HG03558 (cell line): ENCODE data around the gene NPW.

ENCODE experiments used
- ATAC-seq: cut with Tn5 transposase; IDR thresholded peaks from one replicate; pipeline ENCODE4 v1.9.1; 2021; ENCODE audit warnings: moderate number of reproducible peaks; ENCODE audit not compliant: unreplicated experiment; ENCODE audit errors: extremely low read depth

The NPW gene

DNA sequence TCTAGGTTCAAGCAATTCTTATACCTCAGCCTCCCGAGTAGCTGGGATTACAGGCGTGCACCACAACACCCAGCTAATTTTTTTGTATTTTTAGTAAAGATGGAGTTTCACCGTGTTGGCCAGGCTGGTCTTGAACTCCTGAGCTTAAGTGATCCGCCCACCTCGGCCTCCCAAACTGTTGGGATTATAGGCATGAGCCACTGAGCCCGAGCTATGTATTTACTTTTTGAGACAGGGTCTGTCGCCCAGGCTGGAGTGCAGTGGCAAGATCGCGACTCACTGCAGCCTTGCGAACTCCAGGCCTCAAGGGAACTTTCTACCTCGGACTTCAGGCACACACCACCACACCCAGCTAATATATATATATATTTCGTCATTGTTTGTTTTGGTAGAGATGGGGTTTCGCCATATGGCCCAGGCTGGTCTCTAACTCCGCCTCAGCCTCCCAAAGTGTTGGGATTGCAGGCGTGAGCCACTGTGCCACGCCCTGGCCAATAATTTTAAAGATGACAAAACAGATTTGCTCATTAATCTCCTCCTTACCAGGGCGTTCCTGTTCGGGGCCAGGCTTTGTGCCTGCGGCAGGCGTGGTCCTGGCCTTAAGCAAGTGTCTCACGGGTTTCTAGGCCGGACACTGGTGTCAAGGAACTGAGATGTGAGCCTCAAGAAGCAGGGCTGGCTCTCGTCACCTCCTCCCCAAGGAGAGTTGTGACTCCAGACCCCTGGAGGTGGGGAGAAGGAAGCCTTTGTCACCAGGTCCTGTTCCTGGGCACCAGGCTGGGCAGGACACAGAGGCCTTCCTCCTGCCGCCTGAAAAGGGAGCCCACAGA lies 4.3 kb upstream of the NPW start:
- ATAC-seq, result no peak

DNA sequence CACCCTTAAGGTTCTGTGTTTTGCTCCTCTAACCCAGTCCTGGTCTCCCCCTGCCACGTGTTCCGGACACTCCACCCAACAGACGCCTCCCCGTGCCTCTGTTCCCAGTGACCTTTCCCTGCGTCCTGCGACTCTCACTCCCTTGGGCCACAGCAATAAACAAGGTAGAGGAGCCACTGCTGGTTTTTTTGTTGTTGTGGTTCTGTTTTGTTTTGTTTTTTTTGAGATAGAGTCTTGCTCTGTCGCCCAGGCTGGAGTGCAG lies 3.7 kb upstream of the NPW start:
- ATAC-seq, result no peak

DNA sequence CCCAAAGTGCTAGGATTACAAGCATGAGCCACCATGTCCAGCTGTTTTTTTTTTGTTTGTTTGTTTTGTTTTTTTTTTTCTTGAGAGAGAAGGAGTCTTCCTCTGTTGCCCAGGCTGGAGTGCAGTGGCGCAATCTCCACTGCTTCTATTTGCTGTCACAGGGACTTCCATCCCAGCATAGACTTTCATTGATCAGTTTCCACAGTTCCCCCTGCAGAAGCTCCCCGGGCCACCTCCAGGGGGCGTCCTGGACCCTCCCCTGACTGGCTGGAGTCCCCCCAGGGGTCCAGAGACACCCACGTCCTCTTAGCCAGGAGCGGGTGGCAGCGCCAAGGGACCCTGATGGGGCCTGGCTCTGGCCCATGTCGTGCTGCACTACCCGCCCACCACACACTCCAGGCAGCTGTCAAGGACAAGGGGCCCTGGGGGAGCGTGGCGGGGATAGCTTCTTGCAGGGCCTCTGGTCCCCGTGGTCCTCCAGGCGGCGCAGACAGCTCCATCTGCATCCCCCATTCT lies 3.1 kb upstream of the NPW start:
- no peak for ATAC-seq

DNA sequence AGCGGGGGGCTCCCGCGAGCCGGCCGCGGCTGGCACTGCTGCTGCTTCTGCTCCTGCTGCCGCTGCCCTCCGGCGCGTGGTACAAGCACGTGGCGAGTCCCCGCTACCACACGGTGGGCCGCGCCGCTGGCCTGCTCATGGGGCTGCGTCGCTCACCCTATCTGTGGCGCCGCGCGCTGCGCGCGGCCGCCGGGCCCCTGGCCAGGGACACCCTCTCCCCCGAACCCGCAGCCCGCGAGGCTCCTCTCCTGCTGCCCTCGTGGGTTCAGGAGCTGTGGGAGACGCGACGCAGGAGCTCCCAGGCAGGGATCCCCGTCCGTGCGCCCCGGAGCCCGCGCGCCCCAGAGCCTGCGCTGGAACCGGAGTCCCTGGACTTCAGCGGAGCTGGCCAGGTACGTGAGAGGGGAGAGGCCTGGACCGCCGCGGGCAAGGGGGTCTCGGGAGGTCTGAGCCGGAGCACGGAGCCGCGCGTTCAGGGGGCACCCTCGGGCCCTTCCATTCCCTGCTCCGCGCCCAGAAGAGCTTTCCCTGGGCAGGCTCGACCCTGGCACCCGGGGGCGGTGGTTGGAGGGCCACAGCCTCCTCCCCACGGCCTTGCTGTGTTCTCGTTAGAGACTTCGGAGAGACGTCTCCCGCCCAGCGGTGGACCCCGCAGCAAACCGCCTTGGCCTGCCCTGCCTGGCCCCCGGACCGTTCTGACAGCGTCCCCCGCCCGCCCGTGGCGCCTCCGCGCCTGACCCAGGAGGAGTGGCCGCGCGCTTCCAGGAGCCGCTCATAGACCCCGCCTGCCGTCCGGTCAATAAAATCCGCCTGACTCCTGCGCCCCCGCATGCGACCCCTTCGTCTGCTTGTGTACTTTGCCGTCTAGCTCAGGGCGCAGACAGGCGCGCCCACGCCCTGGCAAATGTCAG lies 591 bp downstream of the NPW start:
- no peak for ATAC-seq

DNA sequence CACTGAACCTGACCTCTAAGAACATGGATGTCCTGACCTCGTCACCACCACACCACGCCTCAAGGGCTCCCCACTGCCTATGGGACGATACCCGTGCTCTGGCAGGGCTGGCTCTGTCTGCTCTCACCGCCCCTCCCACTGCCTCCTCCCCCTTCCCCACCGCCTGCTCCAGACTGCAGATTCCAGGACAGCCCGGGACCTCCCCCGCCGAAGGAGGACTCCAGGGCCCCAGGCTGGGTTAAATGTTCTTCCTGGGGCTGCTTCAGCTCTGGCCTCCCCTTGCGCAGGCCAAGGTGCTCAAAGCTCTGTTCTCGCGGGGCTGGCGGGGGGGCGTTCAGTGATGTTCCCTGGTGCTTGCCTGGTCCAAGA lies 3.1 kb downstream of the NPW start:
- no peak for ATAC-seq

DNA sequence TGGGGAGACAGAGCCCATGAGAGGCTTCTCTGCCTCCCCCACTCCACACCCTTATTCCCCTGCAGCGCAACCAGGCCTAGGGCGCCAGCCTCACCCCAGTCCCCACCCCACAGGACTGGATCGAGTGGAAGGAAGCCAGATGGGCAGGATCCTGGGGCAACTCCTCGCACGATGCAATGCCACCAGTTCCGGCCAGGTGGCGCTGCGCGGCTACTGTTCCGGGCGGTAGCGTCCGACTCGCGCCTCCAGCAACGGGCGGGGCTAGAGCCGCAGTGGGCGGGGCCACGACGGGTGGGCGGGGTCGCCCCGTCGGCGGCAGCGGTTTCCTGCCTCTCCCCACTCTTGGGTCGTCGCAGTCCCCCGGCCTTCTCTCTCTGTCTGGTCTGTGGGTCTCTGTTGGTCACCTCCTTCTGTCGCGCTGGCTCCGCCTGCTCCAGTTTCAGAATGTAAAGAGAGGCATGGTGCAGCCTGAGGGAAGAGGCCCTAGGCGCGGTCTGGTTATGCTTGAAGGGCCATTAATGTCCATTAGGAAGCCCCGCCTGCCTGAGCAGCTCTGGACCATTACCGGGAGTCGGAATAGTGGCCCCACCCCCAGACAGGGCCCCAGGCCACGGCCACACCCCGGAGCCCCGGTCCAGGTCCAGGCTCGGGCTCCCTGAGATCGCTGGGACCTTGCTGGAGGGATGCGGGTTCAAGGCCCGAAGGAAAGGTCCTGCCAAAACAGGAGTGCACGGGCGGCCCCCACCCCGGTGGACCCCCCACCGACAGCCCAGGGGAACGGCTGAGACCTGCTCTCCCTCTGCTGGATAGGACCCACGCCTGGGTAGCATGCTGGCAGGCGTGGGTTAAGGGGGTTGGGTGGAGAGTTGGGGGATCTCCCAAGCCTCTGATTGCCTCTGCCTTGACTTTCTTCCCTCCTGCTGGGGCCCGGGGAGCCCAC lies 3.8 kb downstream of the NPW start:
- no peak for ATAC-seq

DNA sequence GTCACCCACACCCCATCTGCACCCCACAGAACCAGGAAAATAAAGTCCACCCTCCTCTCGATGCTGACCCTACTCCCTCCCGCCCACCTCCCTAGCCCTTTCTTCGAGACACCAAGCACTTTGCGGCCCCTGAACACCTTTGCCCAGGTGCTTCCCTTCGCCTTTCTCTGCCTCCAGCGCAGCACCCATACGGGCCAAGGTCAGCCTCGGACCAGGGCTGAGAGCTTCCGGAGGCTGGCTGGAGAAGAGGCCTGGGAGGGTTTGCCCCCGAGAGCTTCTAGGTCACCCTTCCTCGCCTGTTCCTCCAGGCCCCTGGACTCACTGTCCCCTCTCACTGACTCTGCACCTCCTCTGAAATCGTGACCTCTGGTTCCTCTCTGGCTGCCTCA lies 4.4 kb downstream of the NPW start:
- ATAC-seq, result no peak

DNA sequence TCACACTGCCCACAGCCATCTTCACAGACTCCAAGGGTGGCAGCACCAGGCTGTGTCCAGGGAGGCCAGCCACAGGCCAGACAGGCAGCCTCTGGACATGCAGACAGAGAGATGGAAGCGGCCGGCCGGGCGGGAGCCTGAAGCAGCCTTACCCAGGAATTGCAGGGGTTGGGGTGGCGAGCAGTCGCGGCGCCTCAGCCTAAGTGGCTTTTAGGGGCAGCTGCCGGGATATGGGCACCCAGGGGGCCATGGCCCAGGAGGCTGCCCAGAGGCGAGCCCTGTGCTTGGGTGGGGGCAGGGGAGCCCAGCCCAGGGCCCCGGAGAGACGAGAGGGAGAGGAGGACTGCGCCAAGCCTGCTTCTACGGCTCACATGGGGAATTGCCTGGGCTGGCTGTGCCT lies 5.7 kb downstream of the NPW start:
- no peak for ATAC-seq

DNA sequence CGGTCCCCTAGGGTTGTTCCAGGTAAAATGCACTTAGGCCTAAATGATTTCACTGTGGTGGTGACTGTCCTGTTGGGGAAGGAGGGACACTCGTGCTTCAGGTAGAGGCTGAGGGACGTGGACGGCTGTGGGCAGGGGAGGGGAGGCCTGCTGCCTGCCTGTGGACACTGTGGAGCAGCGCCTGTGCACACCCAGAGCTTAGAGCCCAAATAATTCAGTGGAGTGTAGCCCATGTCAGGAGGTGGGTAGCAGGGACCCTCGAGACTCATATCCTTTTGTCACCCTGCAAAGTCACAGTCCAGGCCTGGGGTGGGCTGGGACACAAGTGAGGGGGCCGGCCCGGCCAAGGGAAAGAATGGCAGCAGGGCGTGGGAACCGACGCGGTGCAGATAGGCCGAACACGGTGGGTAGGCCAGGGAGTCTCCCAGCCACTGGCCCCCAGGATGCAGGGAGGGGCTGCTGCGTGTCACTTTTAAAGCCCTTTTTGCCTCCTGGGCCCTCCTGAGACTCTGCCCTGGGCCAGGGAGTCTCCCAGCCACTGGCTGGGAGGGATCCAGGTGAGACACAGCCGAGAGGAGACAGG lies 6.4 kb downstream of the NPW start:
- no peak for ATAC-seq

DNA sequence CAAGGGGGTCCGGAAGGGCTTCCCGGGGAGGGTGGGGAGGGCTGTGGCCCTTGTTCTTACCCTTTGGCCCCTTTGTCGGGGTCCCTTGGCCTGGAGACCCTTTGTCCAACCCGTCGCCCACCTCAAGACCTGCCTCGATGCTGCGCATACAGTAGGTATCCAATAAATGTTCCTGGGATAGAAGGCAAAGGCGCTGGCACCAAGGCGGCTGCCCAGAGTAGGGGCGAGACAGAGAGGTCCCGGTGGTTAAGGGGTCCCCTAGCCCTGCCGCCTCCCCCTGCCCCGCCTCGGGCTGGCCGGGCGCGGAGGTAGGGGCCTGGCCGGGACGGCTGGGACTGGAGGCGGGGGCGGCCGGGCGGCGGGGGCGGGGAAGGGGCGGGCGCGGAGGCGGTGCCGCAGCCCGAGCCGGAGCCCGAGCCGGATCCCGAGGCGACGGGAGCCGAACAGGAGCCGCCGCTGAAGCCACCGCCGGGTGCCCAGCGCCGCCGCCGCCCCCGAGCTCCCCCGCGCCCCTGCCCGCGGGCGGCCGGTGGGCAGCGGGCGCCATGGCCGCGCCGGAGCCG lies 7.0 kb downstream of the NPW start, which contains the start of gene NHERF2:
Gene NHERF2 (plus strand): TSS at position 442 of the 563 bp plus-strand sequence. CDS start 104 bp downstream, at position 546.
- no peak for ATAC-seq

DNA sequence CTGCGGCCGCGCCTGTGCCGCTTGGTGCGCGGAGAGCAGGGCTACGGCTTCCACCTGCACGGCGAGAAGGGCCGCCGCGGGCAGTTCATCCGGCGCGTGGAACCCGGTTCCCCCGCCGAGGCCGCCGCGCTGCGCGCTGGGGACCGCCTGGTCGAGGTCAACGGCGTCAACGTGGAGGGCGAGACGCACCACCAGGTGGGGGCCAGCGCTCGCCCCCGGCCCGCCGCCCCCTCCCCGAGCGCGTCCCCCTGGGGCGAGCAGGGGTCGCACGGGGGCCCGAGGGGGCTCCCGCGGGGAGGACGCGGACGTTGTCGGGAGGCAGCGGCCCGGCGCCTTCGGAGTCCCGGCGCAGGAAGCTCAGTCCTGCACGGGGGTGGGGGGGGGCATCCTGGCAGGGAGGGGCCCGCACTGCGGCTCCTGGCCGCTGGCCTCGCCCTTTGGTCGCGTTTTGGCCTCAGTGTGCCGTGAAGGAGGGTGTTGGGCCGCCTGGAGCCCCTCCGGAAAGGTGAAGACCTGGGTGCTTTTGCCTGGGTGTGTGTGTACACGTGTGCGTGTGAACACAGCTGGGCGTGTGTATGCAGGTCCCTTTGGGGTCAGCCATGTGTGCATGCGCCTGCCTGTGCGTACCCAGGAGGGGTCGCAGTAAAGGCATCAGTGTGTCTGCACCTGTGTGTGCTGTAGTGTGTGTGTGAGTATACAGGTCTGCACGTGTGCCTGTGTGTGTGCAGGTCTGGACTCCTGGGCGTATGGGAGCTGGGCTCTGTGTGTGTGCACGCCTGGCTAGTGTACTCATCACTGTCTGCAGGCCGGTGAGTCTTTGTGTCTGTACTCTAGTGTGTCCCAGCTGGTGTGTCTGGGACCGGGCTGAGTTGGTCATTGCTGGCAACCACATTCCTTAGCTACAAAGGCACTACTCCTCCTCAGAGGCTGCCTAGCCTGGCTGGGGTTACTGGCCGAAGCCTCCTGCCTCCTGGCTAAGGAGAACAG lies 7.7 kb downstream of the NPW start:
- ATAC-seq, result no peak

DNA sequence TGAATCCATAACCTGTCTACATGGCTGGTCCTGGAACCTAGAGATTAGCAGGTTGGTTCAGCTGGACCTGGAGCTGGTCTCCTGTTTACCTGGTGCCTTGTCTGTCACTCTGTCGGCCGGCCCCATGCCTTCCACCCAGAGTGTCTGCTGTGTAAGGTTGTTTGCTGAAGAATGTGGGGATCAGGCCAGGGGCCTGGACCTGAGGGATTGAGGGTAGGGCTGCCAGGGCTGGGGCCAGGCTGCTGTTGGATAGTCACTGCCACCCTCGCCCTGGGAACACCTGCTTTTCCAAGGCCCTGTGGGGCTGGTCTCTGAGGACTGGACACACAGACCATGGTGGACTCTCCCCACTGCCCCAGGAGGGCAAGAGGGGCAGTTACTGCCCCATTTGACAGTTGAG lies 8.6 kb downstream of the NPW start:
- no peak for ATAC-seq

DNA sequence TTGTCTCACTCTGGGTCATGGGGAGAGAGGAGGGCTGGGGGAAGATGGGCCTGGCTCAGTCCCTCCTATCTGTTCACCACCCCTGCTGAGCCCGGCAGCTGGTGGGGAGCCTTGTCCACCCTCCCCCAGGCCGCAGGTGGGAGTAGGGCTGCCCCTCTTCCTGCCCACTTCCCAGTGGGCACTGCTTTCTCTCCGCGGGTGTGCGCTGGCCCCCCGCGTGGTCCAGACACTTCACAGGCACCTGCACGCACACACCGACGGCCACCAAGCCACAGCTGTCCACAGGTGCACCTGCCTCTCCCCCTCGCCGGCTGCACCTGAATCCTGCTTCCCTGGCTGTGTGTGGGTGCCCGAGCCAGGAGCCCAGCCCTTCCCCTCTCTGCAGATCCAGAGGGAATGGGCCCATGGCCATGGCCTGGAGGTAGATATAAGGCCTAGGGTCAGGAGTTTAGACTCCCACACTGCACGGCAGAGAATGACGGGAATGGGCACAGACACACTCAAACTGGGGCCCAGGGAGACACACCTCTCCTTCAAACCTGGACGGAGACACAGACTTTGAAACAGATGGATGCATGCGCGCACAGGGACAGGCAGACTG lies 9.1 kb downstream of the NPW start:
- no peak for ATAC-seq

DNA sequence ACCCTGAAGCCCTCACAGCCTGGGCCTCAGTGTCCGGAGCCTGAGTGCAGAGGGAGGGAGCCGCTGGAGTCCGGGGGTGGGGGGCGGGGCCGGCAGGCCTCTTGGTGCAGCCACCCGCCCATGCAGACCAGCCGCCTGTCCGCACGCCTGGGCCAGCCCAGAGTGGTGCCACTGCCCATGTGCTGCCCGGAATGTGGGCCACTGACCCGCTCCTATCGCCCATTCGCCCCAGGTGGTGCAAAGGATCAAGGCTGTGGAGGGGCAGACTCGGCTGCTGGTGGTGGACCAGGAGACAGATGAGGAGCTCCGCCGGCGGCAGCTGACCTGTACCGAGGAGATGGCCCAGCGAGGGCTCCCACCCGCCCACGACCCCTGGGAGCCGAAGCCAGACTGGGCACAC lies 9.8 kb downstream of the NPW start:
- ATAC-seq, result no peak

DNA sequence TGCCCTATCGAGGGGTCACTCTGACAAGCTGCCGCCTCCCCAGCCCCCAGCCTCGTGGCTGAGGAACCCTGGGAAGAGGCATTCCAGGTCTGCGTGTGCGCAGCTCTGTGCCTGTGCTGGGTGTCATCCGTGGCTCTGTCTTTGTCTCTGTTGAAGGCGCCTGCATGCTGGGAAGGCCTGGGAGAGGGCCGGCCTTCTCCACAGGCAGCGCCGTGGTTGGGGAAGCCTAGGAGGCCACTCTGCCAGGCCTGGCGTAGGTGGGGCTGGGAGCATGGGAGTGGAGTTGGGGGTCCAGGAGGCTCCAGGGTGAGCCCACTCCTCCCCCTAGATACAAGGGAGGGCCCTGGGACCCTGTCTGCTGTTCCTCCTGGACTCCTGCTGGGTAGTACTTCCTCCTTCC lies 10.5 kb downstream of the NPW start:
- no peak for ATAC-seq

DNA sequence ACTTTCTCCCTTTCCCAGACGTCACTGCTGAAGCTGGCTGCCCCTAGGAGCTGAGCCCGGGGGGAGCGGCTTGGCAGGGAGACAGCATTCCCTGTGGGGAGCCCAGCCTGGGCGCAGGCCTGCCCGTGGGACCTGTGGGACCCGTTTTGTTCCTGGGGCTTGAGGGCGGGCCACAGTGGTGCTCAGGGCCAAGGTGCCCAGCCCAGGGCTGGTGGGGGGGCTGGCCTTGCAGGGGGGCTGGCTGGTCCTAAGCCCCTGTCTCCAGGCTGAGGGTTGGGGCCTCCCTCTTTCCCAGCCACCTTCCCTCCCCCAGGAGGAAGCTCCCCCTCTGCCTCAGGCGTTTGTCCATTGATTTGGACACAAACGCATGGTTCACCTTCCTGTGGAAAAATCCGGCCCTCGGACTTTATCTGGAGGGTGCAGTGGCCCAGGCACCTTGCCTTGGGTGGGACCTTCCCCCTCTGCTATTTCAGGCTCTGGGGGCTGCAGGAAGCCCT lies 11.5 kb downstream of the NPW start:
- no peak for ATAC-seq

DNA sequence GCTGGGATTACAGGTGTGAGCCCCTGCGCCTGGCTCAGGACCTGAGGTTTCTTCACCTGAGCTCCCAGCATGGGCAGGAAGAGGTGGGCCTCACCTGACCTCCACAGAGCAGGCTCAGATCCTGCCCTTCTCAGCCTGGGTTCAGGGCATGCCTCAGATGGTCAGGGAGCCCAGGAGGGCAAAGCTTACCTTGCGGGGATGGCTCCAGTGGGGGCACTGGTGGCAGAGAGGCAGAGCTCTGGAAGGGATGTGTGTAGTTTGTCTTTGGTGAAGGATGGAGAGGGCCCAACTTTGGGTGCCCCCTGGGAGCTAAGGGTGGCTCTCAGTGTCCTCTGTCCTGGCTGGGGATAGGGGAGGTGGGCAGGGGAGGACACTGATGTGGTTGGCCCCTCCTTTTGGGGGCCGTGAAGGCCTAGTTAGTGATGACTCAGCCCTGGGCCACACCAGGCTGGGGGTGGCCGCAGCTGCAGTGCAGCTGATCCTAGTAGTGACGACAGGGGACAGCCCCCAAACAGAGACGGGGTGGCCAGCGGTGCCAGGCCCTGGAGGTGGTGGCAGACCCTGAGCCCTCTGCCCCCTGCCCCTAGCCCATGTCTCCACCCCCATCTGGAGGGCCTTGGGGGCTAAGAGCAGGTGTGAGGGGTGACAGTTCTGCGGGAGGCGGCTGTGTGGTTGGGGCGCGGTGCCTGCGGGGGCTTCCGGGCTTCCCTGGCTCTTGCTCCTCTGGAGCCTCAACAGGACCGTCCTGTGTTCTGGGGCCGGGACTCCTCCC lies 12.9 kb downstream of the NPW start:
- no peak for ATAC-seq
